ENCODE data around the gene MUC5AC. TPM values are rescaled to one million over a fixed set of nuclear protein-coding genes. Genes with fewer than 3 reads are reported as not detected.

The MUC5AC gene
- total RNA-seq, 2 donors from 2014 or later, result not detected

- Histone ChIP-seq H3K4me3 (no peak overlapping the region), H3K36me3 (no peaks in the 10 kb centered on the region), H3K9me3 (no peaks in the 10 kb centered on the region), H3K27me3 (no peaks in the 10 kb centered on the region), H3K4me1 (no peaks in the 10 kb centered on the region), H3K27ac (no peak overlapping the region)
- no peak for TF ChIP-seq CTCF (IDR thresholded peaks at IDR 0.05)
- no peak for DNase-seq (ENCODE audit: low spot score)
These were observed 74.5 kb downstream of the MUC5AC start for GRCh38 chr11:1232021-1232882.

GRCh38 chr11:1232883-1233321 lies 75.1 kb downstream of the MUC5AC start:
- Histone ChIP-seq H3K27ac (no peak overlapping the region), H3K9me3 (no peaks in the 10 kb centered on the region), H3K36me3 (no peaks in the 10 kb centered on the region), H3K4me1 (no peaks in the 10 kb centered on the region), H3K27me3 (no peaks in the 10 kb centered on the region), H3K4me3 (no peak overlapping the region)
- TF ChIP-seq CTCF (IDR thresholded peaks at IDR 0.05), result no peak
- DNase-seq (ENCODE audit: low spot score), result no peak

GRCh38 chr11:1233351-1234053 lies 75.7 kb downstream of the MUC5AC start:
- Histone ChIP-seq H3K27me3 (no peaks in the 10 kb centered on the region), H3K36me3 (no peaks in the 10 kb centered on the region), H3K4me1 (no peaks in the 10 kb centered on the region), H3K27ac (no peak overlapping the region), H3K9me3 (no peaks in the 10 kb centered on the region), H3K4me3 (no peak overlapping the region)
- no peak for DNase-seq (ENCODE audit: low spot score)
- no peak for TF ChIP-seq CTCF (IDR thresholded peaks at IDR 0.05)

GRCh38 chr11:1234054-1234720 lies 76.4 kb downstream of the MUC5AC start:
- H3K36me3 ChIP-seq, result no peaks in the 10 kb centered on the region
- DNase-seq (ENCODE audit: low spot score), result no peak
- no peaks in the 10 kb centered on the region for H3K27me3 ChIP-seq
- no peak overlapping the region for H3K27ac ChIP-seq
- H3K4me1 ChIP-seq, result no peaks in the 10 kb centered on the region
- no peak for TF ChIP-seq CTCF (IDR thresholded peaks at IDR 0.05)
- H3K9me3 ChIP-seq, result no peaks in the 10 kb centered on the region
- no peak overlapping the region for H3K4me3 ChIP-seq

- Histone ChIP-seq H3K36me3 (no peaks in the 10 kb centered on the region), H3K4me3 (no peak overlapping the region), H3K27ac (no peak overlapping the region), H3K4me1 (no peaks in the 10 kb centered on the region), H3K27me3 (no peaks in the 10 kb centered on the region), H3K9me3 (no peaks in the 10 kb centered on the region)
- no peak for TF ChIP-seq CTCF (IDR thresholded peaks at IDR 0.05)
- DNase-seq (ENCODE audit: low spot score), result no peak
These were observed 77.1 kb downstream of the MUC5AC start for GRCh38 chr11:1234771-1235305.

Measured in right atrium auricular region (tissue), 2 donors.